Posterior vena cava (tissue), 2 donors: ENCODE data around the gene KIAA1328. TPM values are rescaled to one million over a fixed set of nuclear protein-coding genes. Genes with fewer than 3 reads are reported as not detected.
"Not testable (repeated sequence)": the region's sequence is repeated elsewhere in the genome, so short reads cannot be mapped to it uniquely, and the experiment has no call there.

ENCODE experiments used
- DNase-seq: peaks from one replicate; pipeline ENCODE4 v3.0.0-alpha.2; 2020; ENCODE audit warnings: low spot score
- intact Hi-C, 2 donors: fragments of 100-400 bp; cut with DNase I; formaldehyde crosslinking; loops; one replicate each; pipeline versions ENCODE4 v1.14.1 to v1.14.2; 2022 to 2023
- total RNA-seq, 2 donors: library from RNA; stranded (reverse); fragmentation: NEBNext Ultra II Directional; extraction: Animal tissue kit (Norgen Biotek cat#: 25700); gene quantifications; one replicate each; pipeline ENCODE4 v1.2.1, GENCODE V29; 2021
- donor health status: DM: yes; HTN: yes; CAD: no.
- donor health status: DM: yes; HTN: yes; CAD: no.

KIAA1328 gene
- total RNA-seq, 2 donors from 2014 or later = 11.7 to 13.2 TPM

DNA sequence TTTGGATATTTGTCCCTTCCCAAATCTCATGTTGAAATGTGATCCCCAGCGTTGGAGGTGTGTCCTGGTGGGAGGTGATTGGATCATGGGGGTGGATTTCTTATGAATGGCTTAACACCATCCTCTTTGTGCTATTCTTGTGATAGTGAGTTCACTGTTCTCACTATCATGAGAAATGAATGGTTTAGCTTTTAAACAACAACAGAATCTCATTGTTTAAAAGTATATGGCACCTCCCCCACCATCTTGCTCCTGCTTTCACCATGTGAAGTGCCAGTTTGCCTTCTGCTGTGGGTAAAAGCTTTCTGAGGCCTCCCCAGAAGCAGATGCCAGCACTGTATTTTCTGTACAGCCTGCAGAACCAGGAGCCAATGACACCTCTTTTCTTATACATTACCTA lies 38.1 kb downstream of the KIAA1328 start:
- no peak for DNase-seq
- intact Hi-C loops = no loop called here

DNA sequence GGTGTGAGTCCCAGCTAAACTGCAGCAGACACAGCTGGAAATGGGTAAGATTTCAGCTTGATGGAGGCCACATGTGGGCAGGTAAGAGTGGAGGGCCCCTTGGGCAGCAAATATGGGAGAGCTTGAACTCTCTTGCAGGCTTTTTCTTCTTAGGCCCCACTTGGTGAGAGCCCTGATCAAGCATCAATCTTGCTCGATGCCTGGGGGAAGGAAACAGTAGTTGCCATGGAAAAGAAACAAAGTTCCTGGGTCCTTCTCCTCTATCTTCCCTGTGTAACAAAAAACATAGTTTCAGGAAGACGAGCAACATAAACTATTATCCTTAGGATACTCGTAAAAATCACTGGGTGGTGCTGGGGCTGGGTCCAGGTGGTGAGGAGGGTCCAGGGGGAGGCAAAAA lies 42.9 kb downstream of the KIAA1328 start:
- intact Hi-C loops = no loop called here
- DNase-seq = no peak

DNA sequence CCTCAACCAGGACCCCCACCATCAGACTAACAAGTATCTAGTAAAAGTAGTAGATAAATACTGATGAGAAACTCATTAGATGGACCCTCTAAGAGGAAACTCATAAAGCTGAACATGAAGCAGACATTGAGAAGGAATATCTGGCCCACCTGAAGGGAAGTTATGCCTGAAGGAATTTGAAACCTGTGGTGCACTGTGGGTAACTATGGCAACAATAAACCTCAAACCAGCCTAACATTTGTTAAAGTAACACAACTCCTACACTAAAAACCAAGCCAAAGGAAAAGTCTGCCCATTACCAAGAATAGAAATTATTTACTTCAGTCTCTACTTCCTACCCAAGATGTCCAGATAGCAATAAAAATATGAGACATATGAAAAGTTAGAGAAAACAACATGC lies 43.4 kb downstream of the KIAA1328 start:
- DNase-seq = no peak
- intact Hi-C loops = no loop called here

DNA sequence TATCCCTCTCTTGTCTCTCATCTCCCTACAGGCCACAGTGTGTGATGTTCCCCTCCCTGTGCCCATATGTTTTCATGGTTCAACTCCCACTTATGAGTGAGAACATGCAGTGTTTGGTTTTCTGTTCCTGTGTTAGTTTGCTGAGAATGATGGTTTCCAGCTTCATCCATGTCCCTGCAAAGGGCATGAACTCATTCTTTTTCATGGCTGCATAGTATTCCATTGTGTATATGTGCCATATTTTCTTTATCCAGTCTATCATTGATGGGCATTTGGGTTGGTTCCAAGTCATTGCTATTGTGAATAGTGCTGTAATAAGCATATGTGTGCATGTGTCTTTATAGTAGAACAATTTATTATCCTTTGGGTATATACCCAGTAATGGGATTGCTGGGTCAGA lies 44.9 kb downstream of the KIAA1328 start:
- DNase-seq, intact Hi-C loops: not testable (repeated sequence)

DNA sequence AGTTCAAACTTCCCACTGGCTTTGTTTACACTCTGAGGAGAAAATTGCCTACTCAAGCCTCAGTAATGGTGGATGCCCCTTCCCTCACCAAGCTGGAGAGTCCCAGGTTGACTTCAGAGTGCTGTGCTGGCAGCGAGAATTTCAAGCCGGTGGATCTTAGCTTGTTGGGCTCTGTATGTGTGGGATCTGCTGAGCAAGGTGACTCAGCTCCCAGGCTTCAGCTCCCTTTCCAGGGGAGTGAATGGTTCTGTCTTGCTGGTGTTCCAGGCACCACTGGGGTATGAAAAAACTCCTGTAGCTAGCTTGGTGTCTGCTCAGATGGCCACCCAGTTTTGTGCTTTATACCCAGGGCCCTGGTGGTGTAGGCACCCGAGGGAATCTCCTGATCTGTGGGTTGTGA lies 50.9 kb downstream of the KIAA1328 start:
- intact Hi-C loops = loop anchor here in 1 of 2 donors (5.0 kb wide), 1 partner anchor 168 kb away; no protein-coding TSS in a partner anchor
- not testable (repeated sequence) for DNase-seq

DNA sequence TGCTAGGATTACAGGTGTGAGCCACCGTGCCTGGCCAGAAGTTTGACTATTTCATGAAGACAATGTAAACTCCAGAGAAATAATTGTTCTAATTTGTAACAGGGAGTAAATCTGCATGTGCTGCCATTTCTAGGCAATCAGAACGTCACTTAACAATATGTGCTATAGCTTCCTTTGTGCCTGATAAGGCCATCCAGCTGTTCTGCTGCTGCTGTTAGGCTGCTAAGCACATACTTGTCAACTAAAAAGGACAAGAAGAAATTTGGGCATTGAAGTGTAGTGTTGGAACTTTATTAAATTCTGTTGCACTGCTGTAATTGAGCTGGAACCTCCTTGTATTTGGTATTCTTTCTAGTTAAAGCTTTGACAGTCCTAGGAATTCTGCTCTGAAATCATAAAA lies 57.1 kb downstream of the KIAA1328 start:
- no peak for DNase-seq
- intact Hi-C loops = no loop called here

DNA sequence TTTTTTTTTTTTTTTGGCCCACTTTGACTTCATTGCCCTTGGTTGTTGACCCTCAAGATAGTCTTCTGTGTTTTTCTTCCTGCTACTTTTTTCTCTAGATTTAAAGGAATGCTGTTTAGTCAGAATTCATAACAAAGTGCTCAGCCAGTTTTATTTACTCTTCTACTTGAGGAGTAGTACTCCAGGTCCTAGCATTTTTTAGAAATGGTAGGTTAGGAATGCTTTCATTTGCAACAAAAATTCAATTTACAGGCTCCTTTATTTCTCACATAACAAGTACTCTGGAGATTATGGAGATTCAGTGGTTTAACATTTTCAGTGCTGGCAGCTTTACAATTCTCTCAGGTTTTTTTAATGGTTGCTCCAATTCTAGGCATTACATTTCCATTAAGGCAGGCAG lies 58.2 kb downstream of the KIAA1328 start:
- no peak for DNase-seq
- intact Hi-C loops = no loop called here

DNA sequence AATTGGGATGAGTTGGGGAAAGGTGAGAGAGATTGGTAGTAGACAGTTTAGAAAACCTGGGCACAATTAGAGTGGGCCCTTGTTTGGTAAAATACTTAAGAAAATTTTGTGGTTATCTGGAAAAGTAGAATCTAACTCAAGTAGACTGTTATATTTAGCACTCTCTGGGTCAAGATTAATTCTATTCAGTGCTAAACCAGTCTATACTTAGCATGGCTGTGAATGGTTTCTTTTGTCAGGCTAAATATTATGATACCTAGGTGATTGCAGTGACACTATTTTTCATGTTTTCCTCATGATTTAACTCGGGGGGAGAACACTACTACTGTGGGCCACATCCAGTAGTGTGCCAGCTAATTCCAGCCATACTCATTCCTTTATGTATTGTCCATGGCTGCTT lies 58.9 kb downstream of the KIAA1328 start:
- intact Hi-C loops = no loop called here
- no peak for DNase-seq

DNA sequence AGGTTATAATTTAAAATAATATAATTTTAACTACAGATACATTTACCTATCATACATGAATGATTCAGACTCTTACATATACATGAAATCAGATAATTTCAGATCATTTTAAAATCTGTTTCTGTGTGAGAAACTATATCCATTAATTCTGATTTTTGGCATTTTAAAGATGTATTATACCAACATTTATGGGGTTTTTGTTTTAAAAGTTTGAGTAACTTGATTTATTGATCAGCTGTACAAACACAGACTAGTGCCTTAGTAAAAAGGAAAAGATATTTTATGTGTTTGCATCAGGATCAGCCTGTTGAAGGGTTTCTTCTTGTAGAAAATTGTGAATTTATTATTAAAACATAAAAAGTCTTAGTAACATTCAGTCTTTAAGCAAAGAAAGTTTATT lies 59.9 kb downstream of the KIAA1328 start:
- intact Hi-C loops = no loop called here
- no peak for DNase-seq

DNA sequence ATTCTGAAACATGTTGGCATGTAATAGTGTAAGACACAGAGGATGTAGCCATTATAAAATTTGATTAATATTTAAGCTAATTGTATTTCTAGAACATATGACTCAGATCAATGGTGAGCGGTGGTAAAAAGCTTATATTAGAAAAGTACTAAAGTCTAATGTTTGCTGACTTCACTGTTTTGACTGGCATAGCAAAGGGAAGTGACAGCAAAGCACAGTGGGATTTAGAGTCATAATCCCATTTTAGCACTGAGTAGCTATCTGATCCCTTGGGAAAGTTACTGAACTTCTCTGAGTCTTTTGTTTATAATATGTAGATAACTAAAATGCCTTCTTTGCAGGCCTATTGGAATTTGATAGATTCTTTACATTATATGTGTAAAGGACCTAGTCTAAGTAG lies 60.4 kb downstream of the KIAA1328 start:
- no peak for DNase-seq
- intact Hi-C loops = no loop called here

DNA sequence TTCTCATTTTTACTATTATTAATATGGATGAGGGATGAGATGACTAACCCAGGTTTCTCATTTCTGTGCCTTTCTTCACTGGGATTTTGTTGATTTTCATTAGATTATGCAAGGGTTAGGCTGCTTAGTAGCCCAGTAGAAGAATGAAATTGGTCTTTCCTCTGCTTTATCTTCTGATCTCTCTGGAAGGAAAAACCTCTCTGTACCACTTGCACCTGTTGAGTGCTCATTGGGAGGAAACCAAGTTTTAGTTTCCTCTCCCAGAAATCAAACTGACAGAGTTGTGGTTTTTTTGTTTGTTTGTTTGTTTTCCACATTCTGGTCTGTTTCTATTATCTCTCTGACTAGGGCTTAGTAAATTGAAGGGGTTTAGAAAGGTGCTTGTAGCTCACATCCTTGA lies 60.8 kb downstream of the KIAA1328 start:
- intact Hi-C loops = no loop called here
- no peak for DNase-seq

DNA sequence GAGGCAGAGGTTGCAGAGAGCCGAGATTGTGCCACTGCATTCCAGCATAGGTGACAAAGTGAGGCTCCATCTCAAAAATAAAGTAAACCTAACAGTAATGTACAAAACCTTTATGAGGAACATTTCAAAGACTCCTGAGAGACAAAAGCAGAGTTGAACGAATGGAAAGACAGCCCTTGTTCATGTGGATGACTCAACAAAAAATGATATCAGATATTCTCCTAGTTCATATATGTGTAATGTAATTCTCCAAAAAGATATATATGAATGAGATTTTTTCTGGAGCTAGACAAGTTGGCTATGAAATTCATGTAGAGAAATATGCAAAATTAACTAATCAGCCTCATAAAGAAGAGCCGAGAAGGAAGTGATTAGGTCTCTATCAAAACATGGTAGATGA lies 61.7 kb downstream of the KIAA1328 start:
- no peak for DNase-seq
- intact Hi-C loops = no loop called here

DNA sequence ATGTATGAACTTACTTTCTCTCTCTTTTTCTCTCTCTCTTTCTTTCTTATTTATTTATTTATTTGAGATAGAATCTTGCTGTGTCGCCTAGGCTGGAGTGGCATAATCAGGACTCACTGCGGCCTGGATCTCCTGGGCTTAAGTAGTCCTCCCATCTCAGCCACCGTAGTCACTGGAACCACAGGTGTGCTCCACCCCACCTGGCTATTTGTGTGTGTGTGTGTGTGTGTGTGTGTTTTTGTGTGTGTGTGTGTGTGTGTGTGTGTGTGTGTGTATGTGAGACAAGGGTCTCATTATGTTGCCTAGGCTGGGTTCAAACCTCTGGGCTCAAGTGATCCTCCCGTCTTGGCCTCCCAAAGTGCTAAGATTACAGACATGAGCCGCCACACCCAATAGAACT lies 64.3 kb downstream of the KIAA1328 start:
- DNase-seq = no peak
- intact Hi-C loops = no loop called here

DNA sequence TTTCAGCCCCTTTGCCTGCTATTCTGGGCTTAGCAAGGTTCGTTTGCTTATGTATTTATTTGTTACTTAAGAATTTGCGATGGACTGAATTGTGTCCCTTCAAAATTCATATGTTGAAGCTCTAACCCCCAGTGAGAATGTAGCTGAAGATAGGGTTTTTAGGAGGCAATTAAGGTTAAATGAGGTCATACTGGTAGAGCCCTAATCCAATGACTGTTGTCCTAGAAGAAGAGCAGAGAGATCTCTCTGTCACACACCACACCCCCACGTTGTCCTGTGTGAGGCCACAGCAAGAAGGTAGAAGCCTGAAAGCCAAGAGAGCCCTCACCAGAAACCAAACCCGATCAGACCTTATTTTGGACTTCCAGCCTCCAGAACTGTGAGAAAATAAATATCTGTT lies 66.7 kb downstream of the KIAA1328 start:
- DNase-seq = no peak
- intact Hi-C loops = no loop called here

DNA sequence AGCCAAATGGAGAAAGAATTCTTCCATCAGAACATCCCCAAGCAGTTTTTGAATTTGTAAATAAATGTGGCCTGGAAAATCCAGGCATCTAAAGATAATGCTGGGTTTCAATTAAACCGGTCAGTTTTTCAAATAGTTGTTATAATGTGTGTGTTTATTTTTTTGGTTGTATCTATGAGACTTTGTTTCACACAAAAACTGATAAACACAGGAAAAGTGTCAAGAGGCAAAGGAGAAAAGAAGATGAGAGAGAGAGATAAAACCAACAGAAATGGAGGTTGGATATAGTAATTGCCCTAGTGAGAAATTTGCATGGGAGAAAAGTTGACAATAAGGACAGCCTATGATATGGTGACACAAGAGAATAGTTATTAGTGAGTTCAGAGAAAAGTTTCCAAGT lies 68.3 kb downstream of the KIAA1328 start:
- DNase-seq = no peak
- intact Hi-C loops = no loop called here

DNA sequence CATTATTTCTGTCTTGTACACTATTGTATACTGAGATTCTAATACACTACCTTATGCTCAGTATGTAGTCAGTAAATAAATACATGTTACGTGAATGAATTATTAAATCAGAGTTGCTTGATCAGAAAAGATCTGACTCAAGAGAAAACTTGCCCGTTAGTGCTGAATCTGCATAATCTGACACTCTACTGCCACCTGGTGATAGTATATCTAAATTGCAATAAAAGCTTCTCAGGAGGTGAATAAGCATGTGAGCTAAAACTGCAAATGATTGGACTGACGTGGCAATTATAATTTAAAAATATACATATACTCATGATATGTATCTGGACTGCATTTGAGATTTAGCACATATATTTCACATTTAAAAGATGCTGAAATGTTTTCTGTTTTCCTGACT lies 70.4 kb downstream of the KIAA1328 start:
- intact Hi-C loops = no loop called here

DNA sequence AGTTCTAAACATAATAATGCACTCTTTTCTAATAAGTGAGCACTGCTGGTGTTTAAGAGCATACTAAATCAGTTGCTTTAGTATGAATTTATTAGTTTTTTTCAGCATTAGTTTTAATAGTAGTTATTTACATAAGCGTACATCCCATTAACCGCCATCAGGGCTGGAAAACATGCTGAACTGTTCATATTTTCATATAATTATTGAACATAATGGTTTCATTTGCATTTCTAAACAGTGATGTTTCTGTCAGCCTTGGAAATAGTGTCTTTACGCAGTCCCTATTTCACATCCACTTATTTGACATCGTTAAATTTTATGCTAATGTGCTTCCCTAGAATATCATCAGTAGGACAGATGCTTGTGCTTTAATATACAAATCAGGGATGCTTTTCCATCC lies 71.5 kb downstream of the KIAA1328 start:
- DNase-seq = no peak
- intact Hi-C loops = no loop called here

More for the DNA sequence above, 70.4 kb downstream of the KIAA1328 start:
- DNase-seq = no peak

DNA sequence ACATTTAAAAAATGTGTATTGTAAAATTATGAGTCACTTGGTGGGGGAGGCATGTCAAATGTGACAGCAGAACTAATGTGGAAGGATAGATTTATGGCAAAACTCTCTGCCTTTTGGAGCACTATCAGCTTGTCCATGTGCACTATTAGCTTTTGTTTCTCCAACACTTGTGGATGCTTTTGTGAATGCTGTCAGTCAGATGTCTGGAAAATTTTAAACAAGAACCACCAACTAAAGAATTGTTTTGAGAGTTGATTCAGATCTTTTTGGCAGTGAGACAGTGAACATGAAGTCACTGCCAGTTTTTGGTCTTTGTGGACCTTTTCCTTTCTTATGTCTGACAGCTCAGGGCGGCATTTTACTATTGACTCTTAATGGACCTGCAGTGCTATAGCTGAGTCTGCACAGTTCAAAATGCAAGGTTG lies 72.4 kb downstream of the KIAA1328 start:
- intact Hi-C loops = no loop called here
- no peak for DNase-seq

DNA sequence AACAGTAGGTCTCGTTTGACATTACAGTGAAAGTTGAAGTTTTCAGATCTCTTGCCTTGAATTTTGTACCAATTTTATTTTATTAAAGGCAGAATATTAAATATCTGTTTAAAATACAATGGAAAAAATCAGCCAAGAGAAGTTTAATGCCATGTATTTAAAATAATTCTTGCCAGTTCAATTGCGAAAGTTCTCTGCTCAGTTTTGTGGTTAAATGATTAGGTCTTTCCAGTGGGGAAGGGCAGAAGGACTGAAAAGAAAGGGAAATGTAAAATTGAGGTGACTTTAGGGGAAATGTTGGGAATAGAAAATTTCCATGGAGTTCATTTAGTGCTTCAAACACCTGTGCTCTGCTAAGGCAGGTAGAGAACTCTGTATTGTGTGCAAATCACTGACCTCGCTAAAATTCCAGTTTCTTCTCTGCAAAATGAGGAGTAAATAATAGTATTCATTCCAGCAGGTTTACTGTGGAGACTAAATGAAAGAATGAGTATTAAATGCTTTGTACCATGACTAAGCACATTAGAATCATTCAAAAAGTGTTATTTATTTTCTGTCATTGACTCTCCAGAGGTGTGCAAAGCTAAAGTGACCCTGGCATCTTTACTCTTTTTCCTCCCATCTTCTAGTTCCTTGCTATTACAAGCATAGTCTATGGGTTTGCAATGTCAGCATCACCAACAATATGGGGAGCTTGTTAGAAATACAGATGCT lies 74.4 kb downstream of the KIAA1328 start:
- intact Hi-C loops = no loop called here
- DNase-seq = no peak

DNA sequence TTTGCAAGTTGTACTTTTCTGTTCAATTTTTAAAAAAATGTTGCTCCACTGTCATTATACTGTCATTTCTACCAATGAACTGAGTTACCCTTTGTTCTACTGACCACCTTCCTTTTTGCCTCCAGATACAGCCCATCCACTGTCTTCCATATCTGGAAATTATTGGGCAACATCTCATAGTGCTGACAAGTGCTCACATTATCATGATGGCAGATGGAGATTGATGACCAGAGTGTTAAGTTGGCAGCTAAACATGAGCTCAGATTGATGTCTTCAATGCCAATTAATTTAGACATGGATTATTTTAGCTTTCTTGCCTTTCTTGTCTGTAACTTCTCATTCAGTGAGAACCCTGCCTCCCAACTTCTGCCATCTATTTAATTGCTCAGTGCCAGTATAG lies 76.6 kb downstream of the KIAA1328 start:
- intact Hi-C loops = no loop called here

DNA sequence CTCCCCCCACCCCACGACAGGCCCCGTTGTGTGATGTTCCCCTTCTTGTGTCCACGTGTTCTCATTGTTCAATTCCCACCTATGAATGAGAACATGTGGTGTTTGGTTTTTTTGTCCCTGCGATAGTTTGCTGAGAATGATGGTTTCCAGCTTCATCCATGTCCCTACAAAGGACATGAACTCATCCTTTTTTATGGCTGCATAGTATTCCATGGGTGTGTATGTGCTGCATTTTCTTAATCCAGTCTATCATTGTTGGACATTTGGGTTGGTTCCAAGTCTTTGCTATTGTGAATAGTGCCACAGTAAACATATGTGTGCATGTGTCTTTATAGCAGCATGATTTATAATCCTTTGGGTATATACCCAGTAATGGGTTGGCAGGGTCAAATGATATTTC lies 80.4 kb downstream of the KIAA1328 start:
- DNase-seq, intact Hi-C loops: not testable (repeated sequence)

More for the DNA sequence above, 76.6 kb downstream of the KIAA1328 start:
- no peak for DNase-seq

DNA sequence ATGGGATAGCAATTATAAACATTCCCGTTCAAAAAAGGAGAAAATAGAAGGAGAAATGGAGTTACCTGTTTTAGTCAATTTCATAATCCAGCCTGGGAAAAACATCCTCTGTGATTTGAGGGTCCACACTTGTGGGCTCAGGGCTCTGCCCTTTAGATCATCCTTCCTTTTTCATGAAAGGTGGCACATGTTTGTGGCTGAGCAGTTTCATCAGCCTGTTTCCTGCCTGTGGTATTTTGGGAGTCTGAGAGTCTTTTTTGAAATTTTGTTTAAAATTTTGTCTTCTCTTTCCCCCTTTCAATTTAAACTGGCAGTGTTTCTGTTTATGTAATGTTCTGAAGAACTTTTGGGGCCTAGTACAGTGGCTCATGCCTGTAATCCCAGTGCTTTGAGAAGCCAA lies 84.0 kb downstream of the KIAA1328 start:
- intact Hi-C loops = no loop called here

More for the DNA sequence above, 84.0 kb downstream of the KIAA1328 start:
- DNase-seq = no peak
